Muscle layer of duodenum (tissue), 2 donors: ENCODE data around the gene USP37.

ENCODE experiments used
- H3K27ac ChIP-seq: one replicate; pipeline ENCODE4 v1.7.0; 2013; ENCODE audit warnings: mild to moderate bottlenecking, low read length
- H3K27me3 ChIP-seq: one replicate; pipeline ENCODE4 v1.7.0; 2013; ENCODE audit warnings: low read depth, mild to moderate bottlenecking, control low read depth, low read length
- H3K36me3 ChIP-seq, 2 donors: one replicate each; pipeline ENCODE4 v1.7.0; 2013; ENCODE audit warnings: low read length in 2 of 2, control low read depth in 1 of 2, mild to moderate bottlenecking in 1 of 2; ENCODE audit not compliant: insufficient read depth in 2 of 2, control insufficient read depth in 1 of 2
- H3K4me1 ChIP-seq, 2 donors: one replicate each; pipeline ENCODE4 v1.7.0; 2013; ENCODE audit warnings: low read length in 2 of 2, mild to moderate bottlenecking in 2 of 2, control low read depth in 1 of 2, moderate library complexity in 1 of 2; ENCODE audit not compliant: insufficient read depth in 2 of 2, control insufficient read depth in 1 of 2
- H3K4me3 ChIP-seq, 2 donors: one replicate each; pipeline ENCODE4 v1.7.0; 2013; ENCODE audit warnings: low read length in 2 of 2, low read depth in 1 of 2, mild to moderate bottlenecking in 1 of 2
- H3K9me3 ChIP-seq, 2 donors: one replicate each; pipeline ENCODE4 v1.7.0; 2013; ENCODE audit warnings: low read length in 2 of 2, control low read depth in 1 of 2, mild to moderate bottlenecking in 1 of 2; ENCODE audit not compliant: control insufficient read depth in 1 of 2
- donor health status: healthy.

Gene USP37

GRCh38 chr2:218508299-218508698, 59.9 kb downstream of the USP37 start:
- no peaks in the 10 kb centered on the region for H3K27me3 ChIP-seq
- no peaks in the 10 kb centered on the region for H3K4me1 ChIP-seq
- H3K27ac ChIP-seq, result no peak overlapping the region
- no peak overlapping the region for H3K4me3 ChIP-seq
- peaks cover 0 to 7% of the 10 kb centered on the region in 2 donors for H3K36me3 ChIP-seq
- no peaks in the 10 kb centered on the region for H3K9me3 ChIP-seq

- Histone ChIP-seq H3K4me1 (peaks cover 0 to 6% of the 10 kb centered on the region in 2 donors), H3K27me3 (no peaks in the 10 kb centered on the region), H3K27ac (no peak overlapping the region), H3K4me3 (no peak overlapping the region), H3K9me3 (no peaks in the 10 kb centered on the region), H3K36me3 (peaks cover 0 to 7% of the 10 kb centered on the region in 2 donors)
Measured at GRCh38 chr2:218505754-218506371, 62.3 kb downstream of the USP37 start.

GRCh38 chr2:218501665-218502064, 66.5 kb downstream of the USP37 start:
- Histone ChIP-seq H3K36me3 (peaks cover 7 to 8% of the 10 kb centered on the region in 2 donors), H3K4me3 (no peak overlapping the region), H3K27me3 (no peaks in the 10 kb centered on the region), H3K4me1 (peaks cover 0 to 6% of the 10 kb centered on the region in 2 donors), H3K27ac (peak overlapping the region; percentile 23), H3K9me3 (no peaks in the 10 kb centered on the region)

- no peaks in the 10 kb centered on the region for H3K9me3 ChIP-seq
- peaks cover 10 to 12% of the 10 kb centered on the region in 2 donors for H3K36me3 ChIP-seq
- no peak overlapping the region for H3K4me3 ChIP-seq
- no peaks in the 10 kb centered on the region for H3K27me3 ChIP-seq
- peaks cover 0 to 6% of the 10 kb centered on the region in 2 donors for H3K4me1 ChIP-seq
- H3K27ac ChIP-seq, result no peak overlapping the region
Measured at GRCh38 chr2:218500501-218501060, 67.6 kb downstream of the USP37 start.

- H3K27me3 ChIP-seq, result no peaks in the 10 kb centered on the region
- H3K9me3 ChIP-seq, result no peaks in the 10 kb centered on the region
- no peaks in the 10 kb centered on the region for H3K4me1 ChIP-seq
- no peak overlapping the region for H3K4me3 ChIP-seq
- H3K36me3 ChIP-seq, result peaks cover 9 to 23% of the 10 kb centered on the region in 2 donors
- H3K27ac ChIP-seq, result no peak overlapping the region
Measured at GRCh38 chr2:218485986-218486667, 82.0 kb downstream of the USP37 start.

- Histone ChIP-seq H3K4me3 (no peak overlapping the region), H3K27ac (no peak overlapping the region), H3K4me1 (no peaks in the 10 kb centered on the region), H3K27me3 (no peaks in the 10 kb centered on the region), H3K36me3 (peaks cover 10 to 24% of the 10 kb centered on the region in 2 donors), H3K9me3 (no peaks in the 10 kb centered on the region)
Measured at GRCh38 chr2:218482651-218483050, 85.5 kb downstream of the USP37 start.

GRCh38 chr2:218479595-218479994, 88.6 kb downstream of the USP37 start:
- peaks cover 0 to 9% of the 10 kb centered on the region in 2 donors for H3K4me1 ChIP-seq
- H3K36me3 ChIP-seq, result peaks cover 11 to 23% of the 10 kb centered on the region in 2 donors
- no peaks in the 10 kb centered on the region for H3K27me3 ChIP-seq
- H3K9me3 ChIP-seq, result no peaks in the 10 kb centered on the region
- no peak overlapping the region for H3K27ac ChIP-seq
- no peak overlapping the region for H3K4me3 ChIP-seq

GRCh38 chr2:218478544-218478943, 89.6 kb downstream of the USP37 start:
- Histone ChIP-seq H3K4me3 (no peak overlapping the region), H3K27ac (no peak overlapping the region), H3K9me3 (no peaks in the 10 kb centered on the region), H3K27me3 (no peaks in the 10 kb centered on the region), H3K4me1 (peaks cover 0 to 9% of the 10 kb centered on the region in 2 donors), H3K36me3 (peaks cover 15 to 18% of the 10 kb centered on the region in 2 donors)

- Histone ChIP-seq H3K36me3 (peaks cover 18 to 20% of the 10 kb centered on the region in 2 donors), H3K9me3 (no peaks in the 10 kb centered on the region), H3K4me3 (no peak overlapping the region), H3K27me3 (no peaks in the 10 kb centered on the region), H3K4me1 (peaks cover 0 to 9% of the 10 kb centered on the region in 2 donors), H3K27ac (no peak overlapping the region)
Measured at GRCh38 chr2:218477247-218477646, 90.9 kb downstream of the USP37 start.

GRCh38 chr2:218476676-218477075, 91.5 kb downstream of the USP37 start:
- no peaks in the 10 kb centered on the region for H3K27me3 ChIP-seq
- peaks cover 15 to 16% of the 10 kb centered on the region in 2 donors for H3K36me3 ChIP-seq
- H3K9me3 ChIP-seq, result no peaks in the 10 kb centered on the region
- H3K27ac ChIP-seq, result no peak overlapping the region
- H3K4me1 ChIP-seq, result peaks cover 0 to 9% of the 10 kb centered on the region in 2 donors
- H3K4me3 ChIP-seq, result peak overlapping the region in 1 of 2 donors; percentile 30

GRCh38 chr2:218474527-218474926, 93.6 kb downstream of the USP37 start:
- Histone ChIP-seq H3K4me1 (peaks cover 0 to 9% of the 10 kb centered on the region in 2 donors), H3K36me3 (peaks cover 11% of the 10 kb centered on the region in 2 donors), H3K9me3 (no peaks in the 10 kb centered on the region), H3K27ac (no peak overlapping the region), H3K27me3 (no peaks in the 10 kb centered on the region), H3K4me3 (no peak overlapping the region)
